ENCODE data around the gene JSRP1. TPM values are rescaled to one million over a fixed set of nuclear protein-coding genes. Genes with fewer than 3 reads are reported as not detected.

The JSRP1 gene
- total RNA-seq, 1 donor from 2014 or later, result 0.42 TPM

- no peaks in the 10 kb centered on the region for H3K27me3 Mint-ChIP-seq (ENCODE audit: low read depth)
- peak overlapping the region; percentile 65 for H3K27ac Mint-ChIP-seq (ENCODE audit: unreplicated experiment)
- peaks cover 10% of the 10 kb centered on the region for H3K36me3 Mint-ChIP-seq (ENCODE audit: low read depth)
- peak; percentile 71 for TF ChIP-seq CTCF (IDR thresholded peaks at IDR 0.05)
- DNase-seq (ENCODE audit: low spot score), result no peak
- H3K4me1 Mint-ChIP-seq (ENCODE audit: low read depth), result peaks cover 19% of the 10 kb centered on the region
- no peak overlapping the region for H3K4me3 Mint-ChIP-seq (ENCODE audit: unreplicated experiment)
- no peaks in the 10 kb centered on the region for H3K9me3 Mint-ChIP-seq (ENCODE audit: low read depth)
Observed at GRCh38 chr19:2207991-2208860, 48.0 kb downstream of the JSRP1 start.

GRCh38 chr19:2207008-2207407, 49.2 kb downstream of the JSRP1 start:
- Mint-ChIP-seq H3K27ac (ENCODE audit: unreplicated experiment) (no peak overlapping the region), H3K4me1 (ENCODE audit: low read depth) (peaks cover 19% of the 10 kb centered on the region), H3K4me3 (ENCODE audit: unreplicated experiment) (no peak overlapping the region), H3K36me3 (ENCODE audit: low read depth) (peaks cover 10% of the 10 kb centered on the region), H3K27me3 (ENCODE audit: low read depth) (no peaks in the 10 kb centered on the region), H3K9me3 (ENCODE audit: low read depth) (no peaks in the 10 kb centered on the region)
- no peak for DNase-seq (ENCODE audit: low spot score)
- TF ChIP-seq CTCF (IDR thresholded peaks at IDR 0.05), result no peak

GRCh38 chr19:2202366-2202765, 53.9 kb downstream of the JSRP1 start:
- no peak for DNase-seq (ENCODE audit: low spot score)
- H3K36me3 Mint-ChIP-seq (ENCODE audit: low read depth), result peaks cover 4% of the 10 kb centered on the region
- no peak for TF ChIP-seq CTCF (IDR thresholded peaks at IDR 0.05)
- H3K27me3 Mint-ChIP-seq (ENCODE audit: low read depth), result no peaks in the 10 kb centered on the region
- H3K27ac Mint-ChIP-seq (ENCODE audit: unreplicated experiment), result no peak overlapping the region
- H3K4me3 Mint-ChIP-seq (ENCODE audit: unreplicated experiment), result no peak overlapping the region
- H3K4me1 Mint-ChIP-seq (ENCODE audit: low read depth), result peaks cover 15% of the 10 kb centered on the region
- H3K9me3 Mint-ChIP-seq (ENCODE audit: low read depth), result no peaks in the 10 kb centered on the region

Small RNA genes lying within 50 kb of the gene (microRNA-seq; reads per million reads assigned to microRNA genes)
- gene MIR1227 (ENCODE audit: borderline number of aligned reads) (5.5 reads per million, percentile 4 among the genes with 10 or more reads in this experiment), gene MIR4321 (ENCODE audit: borderline number of aligned reads) (not detected)

Other genes with a start within 250 kb of the JSRP1 start
- 61.0 to 66.2 TPM (median 65.9 TPM) in 3 replicates for gene BTBD2, start 240.7 kb downstream of the JSRP1 start, total RNA-seq
- 32.8 to 127 TPM (median 125 TPM) in 3 replicates for gene MKNK2, start 205.2 kb downstream of the JSRP1 start, total RNA-seq
- gene MOB3A, start 160.1 kb downstream of the JSRP1 start, total RNA-seq, result 34.6 to 48.0 TPM (median 45.5 TPM) in 3 replicates
- gene IZUMO4, start 159.5 kb downstream of the JSRP1 start, total RNA-seq, result 2.4 to 3.9 TPM (median 3.2 TPM) in 3 replicates
- gene AP3D1, start 104.9 kb downstream of the JSRP1 start, total RNA-seq, result 139 to 157 TPM (median 144 TPM) in 3 replicates
- gene DOT1L, start 92.5 kb downstream of the JSRP1 start, total RNA-seq, result 24.0 to 26.2 TPM (median 24.9 TPM) in 3 replicates
- 36.6 to 45.4 TPM (median 42.4 TPM) in 3 replicates for gene PLEKHJ1, start 20.1 kb downstream of the JSRP1 start, total RNA-seq
- gene SF3A2, start 19.6 kb downstream of the JSRP1 start, total RNA-seq, result 71.2 to 81.5 TPM (median 74.9 TPM) in 3 replicates
- 10.2 to 18.8 TPM (median 10.8 TPM) in 3 replicates for gene AMH, start 7.1 kb downstream of the JSRP1 start, total RNA-seq
- gene PEAK3, start 25.8 kb upstream of the JSRP1 start, total RNA-seq, result 0.31 to 0.50 TPM (median 0.38 TPM) in 3 replicates
- gene LINGO3, start 51.7 kb upstream of the JSRP1 start, total RNA-seq, result 0.15 to 0.48 TPM in 2 of 3 replicates, not detected in the other
- gene LSM7, start 72.2 kb upstream of the JSRP1 start, total RNA-seq, result 73.9 to 88.1 TPM (median 76.2 TPM) in 3 replicates
- gene SPPL2B, start 72.3 kb upstream of the JSRP1 start, total RNA-seq, result 48.9 to 67.0 TPM (median 51.4 TPM) in 3 replicates
- 0.15 to 0.26 TPM in 2 of 3 replicates, not detected in the other for gene TMPRSS9, start 103.8 kb upstream of the JSRP1 start, total RNA-seq
- 74.6 to 100 TPM (median 76.1 TPM) in 3 replicates for gene TIMM13, start 171.2 kb upstream of the JSRP1 start, total RNA-seq
- gene LMNB2, start 200.5 kb upstream of the JSRP1 start, total RNA-seq, result 35.5 to 56.0 TPM (median 36.6 TPM) in 3 replicates
- gene GADD45B, start 219.7 kb upstream of the JSRP1 start, total RNA-seq, result 177 to 258 TPM (median 181 TPM) in 3 replicates